Thoracic aorta (tissue), 2 donors: ENCODE results near the gene TRPV2. TPM values are rescaled to one million over a fixed set of nuclear protein-coding genes. Genes with fewer than 3 reads are reported as not detected.

ENCODE experiments used
- ATAC-seq: fragments of 150-250 bp; one replicate; pipeline ENCODE4 v1.8.0; 2017; ENCODE audit warnings: low read depth; ENCODE audit not compliant: insufficient number of reproducible peaks, low FRiP score
- DNase-seq: peaks from one replicate; pipeline ENCODE4 v3.0.0-alpha.2; 2020; ENCODE audit warnings: low spot score
- H3K27ac ChIP-seq, 2 donors: fragments of 200-600 bp; sonication (generic); 1 replicate in 1 of 2; 2 replicates in 1 of 2; pipeline ENCODE4 v1.5.1; 2016; ENCODE audit warnings: mild to moderate bottlenecking in 2 of 2, moderate library complexity in 2 of 2
- H3K27me3 ChIP-seq: fragments of 200-600 bp; sonication (generic); replicated peaks from 2 replicates; pipeline ENCODE4 v1.6.0; 2016; ENCODE audit warnings: mild to moderate bottlenecking; ENCODE audit not compliant: insufficient read depth
- H3K36me3 ChIP-seq: fragments of 200-600 bp; sonication (generic); one replicate; pipeline ENCODE4 v1.5.1; 2016
- H3K4me1 ChIP-seq, 2 donors: fragments of 200-600 bp; sonication (generic); 1 replicate in 1 of 2; 2 replicates in 1 of 2; pipeline versions ENCODE4 v1.5.1 to v1.6.0; 2016; ENCODE audit warnings: low read depth in 2 of 2, mild to moderate bottlenecking in 1 of 2; ENCODE audit not compliant: control insufficient read depth in 1 of 2
- H3K4me3 ChIP-seq: fragments of 200-600 bp; sonication (generic); 2 replicates; pipeline ENCODE4 v1.5.1; 2016; ENCODE audit warnings: mild to moderate bottlenecking
- H3K9me3 ChIP-seq: fragments of 200-600 bp; sonication (generic); 2 replicates; pipeline ENCODE4 v1.5.1; 2016
- CTCF ChIP-seq: fragments of 200-600 bp; sonication (generic); IDR thresholded peaks from one replicate; pipeline ENCODE4 v1.5.1; 2019; ENCODE audit warnings: antibody characterized with exemption
- total RNA-seq, 2 donors: library from RNA; depleted of rRNA; stranded (reverse); fragments of >200 nt; gene quantifications; one replicate each; pipeline versions ENCODE4 v1.1.0 to v1.2.3, GENCODE V29; 2016

Gene TRPV2
- total RNA-seq, 2 donors from 2014 or later: 18.5 to 28.6 TPM

GRCh38 chr17:16417896-16418684, 2.7 kb downstream of the TRPV2 start:
- no peak overlapping the region for H3K4me3 ChIP-seq
- no peak for DNase-seq
- ATAC-seq: no peak
- no peak for TF ChIP-seq CTCF
- H3K4me1 ChIP-seq: peaks cover 21 to 42% of the 10 kb centered on the region in 2 donors
- peaks cover 1% of the 10 kb centered on the region for H3K36me3 ChIP-seq
- H3K27me3 ChIP-seq: no peaks in the 10 kb centered on the region
- H3K9me3 ChIP-seq: no peaks in the 10 kb centered on the region
- peak overlapping the region; percentile 90 to 93 for H3K27ac ChIP-seq

- Histone ChIP-seq H3K27me3 (no peaks in the 10 kb centered on the region), H3K4me1 (peaks cover 21 to 42% of the 10 kb centered on the region in 2 donors), H3K36me3 (peaks cover 2% of the 10 kb centered on the region), H3K9me3 (no peaks in the 10 kb centered on the region), H3K27ac (peak overlapping the region; percentile 90 to 93), H3K4me3 (no peak overlapping the region)
- ATAC-seq: no peak
- no peak for DNase-seq
- no peak for TF ChIP-seq CTCF
These were observed 3.3 kb downstream of the TRPV2 start for GRCh38 chr17:16418685-16419068.

- DNase-seq (no peak), ATAC-seq (peak; percentile 73)
- no peaks in the 10 kb centered on the region for H3K27me3 ChIP-seq
- H3K4me1 ChIP-seq: peaks cover 21 to 42% of the 10 kb centered on the region in 2 donors
- no peaks in the 10 kb centered on the region for H3K9me3 ChIP-seq
- peak overlapping the region; percentile 90 to 93 for H3K27ac ChIP-seq
- no peak for TF ChIP-seq CTCF
- peak overlapping the region; percentile 1 for H3K4me3 ChIP-seq
- peaks cover 2% of the 10 kb centered on the region for H3K36me3 ChIP-seq
These were observed 3.9 kb downstream of the TRPV2 start for GRCh38 chr17:16419074-16419928.

GRCh38 chr17:16419929-16420271, 4.5 kb downstream of the TRPV2 start:
- ATAC-seq (no peak), DNase-seq (no peak)
- Histone ChIP-seq H3K27me3 (no peaks in the 10 kb centered on the region), H3K4me1 (peaks cover 21 to 42% of the 10 kb centered on the region in 2 donors), H3K4me3 (peak overlapping the region; percentile 1), H3K9me3 (no peaks in the 10 kb centered on the region), H3K27ac (peak overlapping the region; percentile 90 to 93), H3K36me3 (peaks cover 2% of the 10 kb centered on the region)
- TF ChIP-seq CTCF: no peak

DNA sequence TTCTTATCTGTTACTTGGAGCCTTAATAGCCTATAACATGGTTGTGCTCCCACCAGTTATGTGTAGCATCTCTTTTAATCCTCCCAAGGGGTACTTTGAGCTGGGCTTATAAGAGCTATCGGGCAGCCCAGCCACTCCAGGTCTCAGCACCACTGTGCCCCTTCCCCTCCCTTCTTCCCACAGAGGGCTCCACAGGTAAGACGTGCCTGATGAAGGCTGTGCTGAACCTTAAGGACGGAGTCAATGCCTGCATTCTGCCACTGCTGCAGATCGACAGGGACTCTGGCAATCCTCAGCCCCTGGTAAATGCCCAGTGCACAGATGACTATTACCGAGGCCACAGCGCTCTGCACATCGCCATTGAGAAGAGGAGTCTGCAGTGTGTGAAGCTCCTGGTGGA, 7.0 kb downstream of the TRPV2 start:
- Histone ChIP-seq H3K4me1 (peaks cover 21 to 34% of the 10 kb centered on the region in 2 donors), H3K27ac (no peak overlapping the region), H3K27me3 (no peaks in the 10 kb centered on the region), H3K9me3 (no peaks in the 10 kb centered on the region), H3K4me3 (no peak overlapping the region), H3K36me3 (peaks cover 2% of the 10 kb centered on the region)
- DNase-seq (no peak), ATAC-seq (no peak)
- no peak for TF ChIP-seq CTCF
